NOMO-1 (cell line): Measurements from ENCODE around the gene DTX1.

Experiments used
- DNase-seq, 2 experiments: peaks; one replicate each; lab custom pipeline; 2025; ENCODE audit not compliant: unreplicated experiment in 2 of 2; lab: John Stamatoyannopoulos, UW

DTX1 gene

GRCh38 chr12:113070117-113070906 lies 13.8 kb downstream of the DTX1 start:
- no peak for DNase-seq

GRCh38 chr12:113071135-113072112 lies 14.9 kb downstream of the DTX1 start:
- no peak for DNase-seq

GRCh38 chr12:113072136-113072535 lies 15.6 kb downstream of the DTX1 start:
- no peak for DNase-seq

GRCh38 chr12:113073586-113073985 lies 17.1 kb downstream of the DTX1 start:
- no peak for DNase-seq

GRCh38 chr12:113075137-113075683 lies 18.7 kb downstream of the DTX1 start:
- DNase-seq, result no peak

- DNase-seq, result no peak
Observed at GRCh38 chr12:113077057-113077858, 20.7 kb downstream of the DTX1 start.

- DNase-seq, result no peak
Observed at GRCh38 chr12:113077859-113078255, 21.3 kb downstream of the DTX1 start.

- no peak for DNase-seq
Observed at GRCh38 chr12:113081873-113082272, 25.3 kb downstream of the DTX1 start.

GRCh38 chr12:113082486-113083148 lies 26.1 kb downstream of the DTX1 start:
- no peak for DNase-seq

GRCh38 chr12:113083863-113084435 lies 27.4 kb downstream of the DTX1 start:
- DNase-seq, result no peak

- no peak for DNase-seq
Observed at GRCh38 chr12:113086249-113087164, 30.0 kb downstream of the DTX1 start.

GRCh38 chr12:113087193-113087592 lies 30.7 kb downstream of the DTX1 start:
- no peak for DNase-seq

- DNase-seq, result no peak
Observed at GRCh38 chr12:113088037-113088436, 31.5 kb downstream of the DTX1 start.

GRCh38 chr12:113088971-113089756 lies 32.6 kb downstream of the DTX1 start:
- no peak for DNase-seq

GRCh38 chr12:113089839-113090238 lies 33.3 kb downstream of the DTX1 start:
- no peak for DNase-seq

- DNase-seq, result no peak
Observed at GRCh38 chr12:113090740-113091139, 34.2 kb downstream of the DTX1 start.

- DNase-seq, result no peak
Observed at GRCh38 chr12:113091506-113091905, 35.0 kb downstream of the DTX1 start.
